ENCODE results near the gene TFAP2A. TPM values are rescaled to one million over a fixed set of nuclear protein-coding genes. Genes with fewer than 3 reads are reported as not detected.

The TFAP2A gene
- total and polyA plus RNA-seq, 2 experiments from 2014 or later = 0.17 TPM; not detected in 1

DNA sequence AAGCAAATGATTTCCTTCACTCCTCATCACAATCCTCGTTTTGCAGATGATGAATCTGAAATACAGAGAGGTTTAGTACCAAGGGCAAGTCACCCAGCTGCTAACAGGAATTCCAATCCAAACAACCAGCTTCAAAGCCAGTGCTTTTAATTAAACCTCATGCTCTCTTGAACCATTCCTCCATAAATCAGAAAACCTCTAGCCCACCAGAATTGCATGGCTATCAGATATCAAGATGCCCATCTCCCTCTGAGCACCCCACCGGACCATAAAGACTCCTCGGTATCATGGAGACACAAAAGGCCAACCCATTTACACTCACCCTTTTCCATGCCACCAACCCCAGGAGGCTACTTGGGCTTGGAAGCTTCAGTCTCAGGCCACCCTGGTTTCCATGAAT lies 46.0 kb downstream of the TFAP2A start:
- no peak overlapping the region for H3K4me3 ChIP-seq
- DNase-seq (ENCODE audit: low read depth in 1 of 2, low spot score in 1 of 2) = no peak
- H3K36me3 ChIP-seq = no peaks in the 10 kb centered on the region
- H3K27ac ChIP-seq = no peak overlapping the region
- TF ChIP-seq, protein P1, sequence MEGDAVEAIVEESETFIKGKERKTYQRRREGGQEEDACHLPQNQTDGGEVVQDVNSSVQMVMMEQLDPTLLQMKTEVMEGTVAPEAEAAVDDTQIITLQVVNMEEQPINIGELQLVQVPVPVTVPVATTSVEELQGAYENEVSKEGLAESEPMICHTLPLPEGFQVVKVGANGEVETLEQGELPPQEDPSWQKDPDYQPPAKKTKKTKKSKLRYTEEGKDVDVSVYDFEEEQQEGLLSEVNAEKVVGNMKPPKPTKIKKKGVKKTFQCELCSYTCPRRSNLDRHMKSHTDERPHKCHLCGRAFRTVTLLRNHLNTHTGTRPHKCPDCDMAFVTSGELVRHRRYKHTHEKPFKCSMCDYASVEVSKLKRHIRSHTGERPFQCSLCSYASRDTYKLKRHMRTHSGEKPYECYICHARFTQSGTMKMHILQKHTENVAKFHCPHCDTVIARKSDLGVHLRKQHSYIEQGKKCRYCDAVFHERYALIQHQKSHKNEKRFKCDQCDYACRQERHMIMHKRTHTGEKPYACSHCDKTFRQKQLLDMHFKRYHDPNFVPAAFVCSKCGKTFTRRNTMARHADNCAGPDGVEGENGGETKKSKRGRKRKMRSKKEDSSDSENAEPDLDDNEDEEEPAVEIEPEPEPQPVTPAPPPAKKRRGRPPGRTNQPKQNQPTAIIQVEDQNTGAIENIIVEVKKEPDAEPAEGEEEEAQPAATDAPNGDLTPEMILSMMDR (IDR thresholded peaks at IDR 0.05; ENCODE audit: low read depth, low read length) = no peak
- peaks cover 3% of the 10 kb centered on the region for H3K27me3 ChIP-seq
- H3K9me3 ChIP-seq (ENCODE audit: low read depth) = no peaks in the 10 kb centered on the region
- no peaks in the 10 kb centered on the region for H3K4me1 ChIP-seq (ENCODE audit: low read depth)

DNA sequence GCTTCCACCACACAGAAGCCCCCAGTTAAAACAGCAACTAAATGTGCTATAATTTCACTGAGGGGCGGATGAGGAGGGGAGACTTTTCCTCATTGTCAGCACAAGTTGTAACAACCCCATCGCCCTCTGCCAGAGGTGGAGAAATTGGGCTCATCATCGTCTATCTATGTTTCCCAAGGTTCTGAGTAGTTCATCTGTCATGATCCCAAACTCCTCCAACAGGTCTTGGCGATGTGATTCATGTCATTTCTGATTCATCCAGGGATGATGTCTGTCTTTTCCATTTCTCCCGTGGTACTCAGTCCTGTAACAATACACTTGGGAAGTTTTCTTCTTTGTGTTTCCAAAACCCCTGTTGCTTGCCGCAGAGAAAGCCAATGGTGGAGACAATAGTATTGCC lies 51.0 kb downstream of the TFAP2A start:
- Histone ChIP-seq H3K27ac (no peak overlapping the region), H3K4me1 (ENCODE audit: low read depth) (no peaks in the 10 kb centered on the region), H3K36me3 (no peaks in the 10 kb centered on the region), H3K4me3 (no peak overlapping the region), H3K27me3 (no peaks in the 10 kb centered on the region), H3K9me3 (ENCODE audit: low read depth) (no peaks in the 10 kb centered on the region)
- TF ChIP-seq, protein P1 (IDR thresholded peaks at IDR 0.05; ENCODE audit: low read depth, low read length) = no peak
- DNase-seq (ENCODE audit: low read depth in 1 of 2, low spot score in 1 of 2) = no peak

DNA sequence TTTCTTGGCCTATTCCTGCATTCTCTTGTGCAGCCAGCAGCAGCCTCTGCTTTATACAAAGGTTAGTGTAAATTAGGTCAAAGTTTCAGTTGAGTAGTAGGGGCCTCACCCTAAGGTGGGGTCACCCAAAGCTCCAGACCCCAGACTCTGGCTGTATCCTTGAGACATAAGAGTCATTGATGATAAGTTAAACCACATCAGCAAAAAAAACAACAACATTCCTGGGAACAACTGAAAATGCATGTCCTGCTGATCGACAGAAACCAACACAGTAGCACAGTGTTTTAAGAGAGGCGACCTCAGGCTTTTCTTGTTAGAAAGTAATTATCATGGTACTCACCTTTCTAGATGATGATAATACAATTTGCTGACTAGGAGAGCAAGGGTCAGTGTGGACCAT lies 52.6 kb downstream of the TFAP2A start:
- no peak overlapping the region for H3K27ac ChIP-seq
- DNase-seq (ENCODE audit: low read depth in 1 of 2, low spot score in 1 of 2) = no peak
- no peaks in the 10 kb centered on the region for H3K9me3 ChIP-seq (ENCODE audit: low read depth)
- H3K4me3 ChIP-seq = no peak overlapping the region
- H3K4me1 ChIP-seq (ENCODE audit: low read depth) = no peaks in the 10 kb centered on the region
- no peaks in the 10 kb centered on the region for H3K27me3 ChIP-seq
- TF ChIP-seq, protein P1 (IDR thresholded peaks at IDR 0.05; ENCODE audit: low read depth, low read length) = no peak
- no peaks in the 10 kb centered on the region for H3K36me3 ChIP-seq

DNA sequence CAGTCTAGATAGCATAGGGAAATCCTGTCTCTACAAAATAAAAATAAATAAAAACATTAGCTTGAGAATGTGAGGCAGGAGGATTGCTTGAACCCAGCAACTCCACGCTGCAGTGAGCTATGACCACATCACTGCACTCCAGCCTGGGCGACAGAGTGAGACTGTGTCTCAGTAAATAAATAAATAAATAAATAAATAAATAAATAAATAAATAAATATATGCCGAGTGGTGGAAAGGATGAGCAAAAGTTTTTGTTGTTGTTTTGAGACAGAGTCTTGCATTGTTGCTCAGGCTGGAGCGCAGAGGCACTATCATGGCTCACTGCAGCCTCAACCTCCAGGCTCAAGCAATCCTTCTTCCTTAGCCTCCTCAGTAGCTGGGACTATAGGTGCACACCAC lies 53.4 kb downstream of the TFAP2A start:
- H3K9me3 ChIP-seq (ENCODE audit: low read depth) = no peaks in the 10 kb centered on the region
- H3K36me3 ChIP-seq = no peaks in the 10 kb centered on the region
- TF ChIP-seq, protein P1 (IDR thresholded peaks at IDR 0.05; ENCODE audit: low read depth, low read length) = no peak
- H3K27me3 ChIP-seq = no peaks in the 10 kb centered on the region
- no peaks in the 10 kb centered on the region for H3K4me1 ChIP-seq (ENCODE audit: low read depth)
- H3K4me3 ChIP-seq = no peak overlapping the region
- no peak for DNase-seq (ENCODE audit: low read depth in 1 of 2, low spot score in 1 of 2)
- H3K27ac ChIP-seq = no peak overlapping the region

DNA sequence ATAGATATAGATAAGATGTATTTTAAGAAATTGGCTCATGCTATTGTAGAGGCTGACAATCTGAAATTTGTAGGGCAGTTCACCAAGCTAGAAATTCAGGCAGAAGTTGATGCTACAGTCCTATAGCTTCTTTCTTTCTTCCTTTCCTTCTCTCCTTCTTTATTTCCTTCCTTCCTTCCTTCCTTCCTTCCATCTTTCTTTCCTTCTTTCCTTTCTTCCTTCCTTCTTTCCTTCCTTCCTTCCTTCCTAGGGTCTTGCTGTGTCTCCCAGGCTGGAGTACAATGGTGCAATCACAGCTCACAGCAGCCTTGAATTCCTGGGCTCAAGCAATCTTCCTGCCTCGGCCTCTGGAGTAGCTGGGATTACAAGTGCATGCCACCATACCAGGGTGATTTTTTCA lies 55.3 kb downstream of the TFAP2A start:
- Histone ChIP-seq H3K27ac (no peak overlapping the region), H3K4me3 (no peak overlapping the region), H3K4me1 (ENCODE audit: low read depth) (no peaks in the 10 kb centered on the region), H3K36me3 (no peaks in the 10 kb centered on the region), H3K9me3 (ENCODE audit: low read depth) (no peaks in the 10 kb centered on the region), H3K27me3 (no peaks in the 10 kb centered on the region)
- no peak for DNase-seq (ENCODE audit: low read depth in 1 of 2, low spot score in 1 of 2)
- TF ChIP-seq, protein P1 (IDR thresholded peaks at IDR 0.05; ENCODE audit: low read depth, low read length) = no peak

Data from cardiac muscle cell (in vitro differentiated cells and primary cell).